COR-L47 (cell line): ENCODE results near the gene NTRK1.

Source experiments
- DNase-seq: peaks from one replicate; lab custom pipeline; 2025; lab: John Stamatoyannopoulos, UW

The NTRK1 gene

GRCh38 chr1:156860628-156861423 is at the start of gene NTRK1:
Gene NTRK1, plus strand, starts transcription at chr1:156860865. Its CDS starts 70 bp downstream, at chr1:156860935.
- DNase-seq = peak; percentile 59

DNA sequence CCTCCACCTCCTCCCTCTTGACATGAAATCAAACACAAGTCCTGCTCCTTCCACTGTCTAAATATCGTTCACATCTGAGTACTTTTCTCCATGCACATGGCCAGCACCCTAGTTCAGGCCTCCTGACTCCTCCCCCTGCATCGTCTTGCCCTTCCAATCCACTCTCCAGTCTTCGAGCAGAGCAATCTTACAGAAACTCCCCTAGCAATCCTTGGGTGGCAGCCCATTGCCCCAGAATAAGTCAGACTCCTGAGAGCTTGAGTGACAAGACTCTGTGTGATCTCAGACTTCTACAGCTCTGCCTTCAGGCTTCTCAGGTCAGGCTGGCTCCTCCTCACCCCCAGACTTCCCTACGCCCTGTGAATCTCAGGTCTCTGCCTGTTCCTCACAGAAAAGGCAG is 49.5 kb upstream of the NTRK1 start:
- DNase-seq = no peak

DNA sequence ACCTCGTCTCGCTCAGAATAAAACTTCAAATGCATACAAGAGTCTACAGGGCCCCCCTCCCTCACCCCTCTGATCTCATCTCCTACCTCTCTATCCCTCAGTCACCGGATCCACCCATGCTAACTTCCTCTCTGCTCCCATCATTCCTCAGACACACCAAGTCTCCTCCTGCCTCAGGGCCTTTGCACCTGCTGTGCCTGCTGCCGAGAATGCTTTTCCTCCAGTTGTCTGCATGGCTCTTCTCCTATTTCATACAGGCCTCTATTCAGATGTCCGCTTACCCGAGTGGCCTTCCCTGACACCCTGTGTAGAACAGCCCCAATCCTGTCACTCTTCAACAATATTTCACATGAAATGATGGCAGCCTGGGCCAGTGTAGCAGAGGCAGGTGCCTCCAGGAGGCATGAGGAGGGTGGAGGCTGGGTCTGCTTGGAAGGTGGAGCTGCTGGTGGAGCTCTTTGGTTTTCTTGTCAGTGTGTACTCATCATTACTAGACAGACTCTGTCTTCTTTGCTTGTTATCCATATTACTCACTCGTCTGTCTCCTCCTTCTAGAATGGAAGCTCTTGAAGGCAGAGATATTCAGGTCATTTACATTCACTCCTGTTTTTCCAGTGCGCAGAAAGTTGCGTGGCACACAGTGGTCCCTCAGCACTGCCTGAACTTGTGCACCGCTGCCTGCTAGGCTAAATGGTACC is 48.2 kb upstream of the NTRK1 start:
- DNase-seq = no peak

- DNase-seq = no peak
Observed at GRCh38 chr1:156813298-156813697, 47.4 kb upstream of the NTRK1 start.

GRCh38 chr1:156813750-156814570 is 46.7 kb upstream of the NTRK1 start:
- peak; percentile 30 for DNase-seq

DNA sequence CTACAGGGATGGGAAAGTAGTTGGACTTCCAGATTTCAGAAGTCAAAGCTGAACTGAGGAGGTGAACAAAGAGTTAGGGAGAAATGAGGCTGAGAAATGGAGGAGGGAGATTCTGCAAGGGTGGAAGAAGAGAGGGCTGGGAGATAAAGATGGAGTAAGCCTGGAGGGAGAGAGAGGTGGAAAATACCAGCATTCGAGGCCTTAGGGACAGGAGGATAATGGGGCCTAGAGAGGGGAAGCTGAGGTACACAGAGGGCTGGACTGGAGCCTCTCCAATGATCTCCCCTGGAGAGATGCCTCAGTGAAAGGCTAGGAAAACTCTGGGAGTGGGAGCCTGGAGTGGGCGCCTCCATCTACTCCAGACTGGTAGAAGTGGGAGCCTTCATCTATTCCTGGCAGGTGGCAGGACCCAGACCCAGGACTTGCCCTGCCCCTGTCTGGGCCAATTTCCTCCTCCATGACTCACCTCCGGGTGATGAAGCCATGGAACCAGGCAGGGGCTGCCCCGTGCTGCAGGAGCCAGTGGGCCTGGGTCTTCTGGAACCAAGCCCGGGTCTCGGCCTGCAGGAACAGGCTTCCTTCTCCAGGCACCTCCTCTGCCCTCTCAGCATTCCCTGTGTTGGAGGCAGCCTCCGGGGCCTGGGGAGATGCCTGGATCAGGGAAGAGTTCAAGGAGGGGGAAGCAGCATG is 45.9 kb upstream of the NTRK1 start:
- no peak for DNase-seq

- no peak for DNase-seq
Observed at GRCh38 chr1:156815307-156815826, 45.3 kb upstream of the NTRK1 start.

DNA sequence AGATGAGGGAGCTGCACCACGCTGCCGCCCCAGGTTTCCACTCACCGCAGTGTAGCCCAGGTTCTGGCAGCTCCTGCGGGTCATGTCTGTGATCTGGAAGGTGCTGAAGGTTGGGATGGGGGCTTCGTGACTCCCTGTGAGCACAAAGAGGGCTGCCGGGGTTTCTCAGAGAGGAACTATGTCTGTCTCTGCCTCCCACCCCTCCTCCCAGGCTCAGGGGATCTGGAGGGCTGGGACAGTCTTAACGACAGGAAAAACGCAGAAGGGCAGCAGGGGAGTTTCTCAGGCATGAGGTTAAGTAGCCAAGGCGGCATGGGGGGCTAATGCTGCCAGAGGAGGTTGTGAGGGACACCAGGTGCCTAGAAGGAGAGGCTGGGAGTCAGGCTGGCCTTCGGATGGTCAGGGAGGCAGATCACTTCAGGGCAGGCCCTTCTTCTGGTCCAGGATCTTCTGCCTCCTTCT is 44.7 kb upstream of the NTRK1 start:
- DNase-seq = no peak

DNA sequence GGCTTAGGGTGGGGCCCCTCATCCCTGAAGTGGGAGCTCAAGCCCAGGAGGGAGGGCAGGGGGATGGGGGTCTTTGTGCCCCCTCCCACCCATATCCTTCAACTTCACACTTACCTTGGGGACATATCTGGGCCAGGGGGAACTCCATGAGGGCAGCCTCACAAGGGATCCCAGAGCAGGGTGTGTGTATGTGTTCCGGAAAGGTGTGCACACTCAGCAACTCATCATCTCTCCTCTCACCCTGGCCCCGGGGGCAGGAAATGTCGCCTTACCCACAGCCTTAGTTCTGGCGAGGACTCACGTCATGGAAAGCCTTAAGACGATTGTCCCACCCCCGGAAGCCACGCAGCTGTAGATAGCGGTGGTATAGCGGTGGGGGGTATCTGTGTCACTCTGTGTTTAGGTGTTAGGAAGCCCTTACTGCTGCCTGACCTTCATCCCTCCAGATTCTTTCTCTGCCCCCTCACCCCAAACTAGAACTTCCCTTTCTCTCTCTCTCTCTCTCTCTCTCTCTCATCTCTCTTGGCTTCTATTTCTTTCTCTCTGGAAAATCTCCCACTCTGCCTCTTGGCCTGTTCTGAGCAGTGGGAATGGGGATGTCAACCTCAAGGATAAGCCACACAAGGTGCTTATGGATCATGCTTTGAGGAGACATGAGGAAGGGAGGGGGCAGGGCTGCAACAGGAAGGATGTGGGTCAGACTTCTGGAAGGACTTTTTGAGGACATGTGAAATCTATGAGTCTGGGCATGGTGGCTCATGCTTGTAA is 43.9 kb upstream of the NTRK1 start, which contains the start of gene SH2D2A:
Gene SH2D2A (minus strand): TSS at position 288 of the 768 bp plus-strand sequence. CDS start 140 bp downstream, at position 148.
- DNase-seq = no peak

DNA sequence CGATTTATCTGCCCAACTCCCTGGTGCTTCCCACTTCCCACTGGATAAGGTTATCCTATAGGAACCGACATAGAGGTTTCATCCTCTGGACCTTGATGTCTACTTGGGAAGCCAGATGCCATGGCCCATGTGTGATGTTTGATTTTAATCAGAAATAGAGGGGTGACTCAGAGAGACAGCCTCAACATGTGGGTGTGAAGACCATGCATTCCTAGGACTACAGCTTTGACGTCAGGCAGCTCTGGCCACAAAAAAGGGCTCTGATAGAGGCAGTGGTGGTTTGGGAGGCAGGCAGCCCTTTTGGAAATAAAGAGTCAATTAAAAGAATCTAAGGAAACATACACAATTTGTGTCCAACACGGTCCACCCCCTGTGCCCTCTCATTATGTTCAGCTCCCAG is 38.9 kb upstream of the NTRK1 start:
- no peak for DNase-seq

GRCh38 chr1:156822680-156823079 is 38.0 kb upstream of the NTRK1 start:
- no peak for DNase-seq

DNA sequence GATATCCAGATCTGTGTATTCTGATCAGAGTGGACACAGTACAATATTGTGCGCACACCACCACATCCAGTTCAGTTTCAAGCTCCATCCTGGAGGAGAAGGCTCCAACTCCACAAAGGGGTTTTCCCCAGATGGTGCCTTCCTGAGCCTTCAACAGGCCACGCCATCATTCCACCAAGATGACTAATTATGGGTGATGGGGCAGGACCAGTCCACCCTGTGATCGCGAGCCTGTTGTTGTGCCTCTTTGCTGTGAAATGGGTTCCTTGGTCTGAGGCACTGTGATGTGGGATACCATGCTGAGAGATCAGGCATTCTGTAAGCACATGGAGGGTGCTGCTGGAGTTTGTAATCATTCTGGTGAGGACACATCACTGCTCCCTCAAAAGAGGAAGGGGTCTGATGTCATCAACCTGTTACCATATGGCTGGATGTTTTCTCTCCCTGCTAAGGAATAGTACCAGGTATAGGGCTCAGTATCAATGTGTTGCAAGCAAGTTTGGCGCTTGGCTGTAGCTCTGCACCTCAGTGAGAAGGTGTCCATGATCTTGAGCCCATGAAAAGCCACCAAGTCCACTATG is 37.4 kb upstream of the NTRK1 start:
- DNase-seq = no peak

DNA sequence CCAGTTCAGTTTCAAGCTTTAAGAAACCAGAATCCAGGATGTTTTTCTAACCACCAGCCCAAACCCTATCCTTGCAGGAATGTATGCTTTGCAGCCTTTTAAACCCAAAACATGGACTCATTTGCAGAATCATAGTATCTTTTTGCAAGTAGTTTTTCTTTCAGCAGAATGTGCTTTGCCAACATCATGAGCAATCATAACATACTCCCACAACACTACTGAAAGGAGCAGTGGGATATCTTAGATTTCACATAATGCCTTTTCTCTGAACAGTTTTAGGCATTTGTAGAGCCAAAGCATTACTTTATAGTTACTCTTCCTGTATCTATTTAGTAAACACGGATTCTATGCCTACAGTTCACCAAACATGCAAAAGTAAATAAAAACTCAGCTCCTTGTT is 34.0 kb upstream of the NTRK1 start:
- no peak for DNase-seq

- no peak for DNase-seq
Observed at GRCh38 chr1:156828400-156829124, 32.1 kb upstream of the NTRK1 start.

DNA sequence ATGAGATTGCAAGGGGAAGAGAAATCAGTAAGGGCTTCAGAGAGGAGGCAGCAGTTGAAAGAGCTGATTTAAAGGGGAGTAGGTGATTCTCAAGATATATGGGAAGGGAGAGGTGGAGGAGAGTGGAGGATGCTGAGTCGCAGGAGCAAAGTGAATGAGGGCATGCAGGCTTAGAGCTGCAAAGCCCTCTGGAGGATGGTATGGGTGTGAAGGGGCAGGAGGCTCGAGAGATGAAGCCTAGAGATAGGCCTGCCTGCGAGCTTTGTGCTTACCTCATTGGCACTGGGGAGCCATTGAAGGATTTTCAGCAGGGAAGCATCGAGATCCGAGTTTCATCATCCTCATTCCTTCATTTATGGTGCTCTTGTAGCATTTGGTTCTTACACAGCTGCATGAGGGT is 28.2 kb upstream of the NTRK1 start:
- DNase-seq = no peak

GRCh38 chr1:156833603-156834002 is 27.1 kb upstream of the NTRK1 start:
- DNase-seq = no peak

DNA sequence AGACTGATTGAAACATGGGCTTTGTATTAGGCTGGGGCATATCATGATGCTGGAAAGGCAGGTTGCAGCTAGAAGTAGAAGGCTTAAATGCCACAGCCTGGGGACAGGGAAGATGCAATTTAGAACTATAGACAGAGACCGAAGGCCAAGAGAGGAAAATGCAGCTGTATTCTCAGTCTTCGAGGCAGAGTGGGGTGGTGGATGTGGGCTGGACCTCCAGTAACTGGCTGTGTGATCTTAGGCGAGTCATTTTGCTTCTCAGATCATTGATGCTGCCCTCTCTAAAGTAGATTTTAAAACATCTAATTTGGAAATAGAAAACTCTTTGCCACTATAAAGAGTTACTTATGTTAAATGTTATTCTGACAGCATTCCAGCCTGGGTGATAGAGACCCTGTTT is 26.3 kb upstream of the NTRK1 start:
- no peak for DNase-seq

GRCh38 chr1:156836041-156836654 is 24.5 kb upstream of the NTRK1 start:
- no peak for DNase-seq

DNA sequence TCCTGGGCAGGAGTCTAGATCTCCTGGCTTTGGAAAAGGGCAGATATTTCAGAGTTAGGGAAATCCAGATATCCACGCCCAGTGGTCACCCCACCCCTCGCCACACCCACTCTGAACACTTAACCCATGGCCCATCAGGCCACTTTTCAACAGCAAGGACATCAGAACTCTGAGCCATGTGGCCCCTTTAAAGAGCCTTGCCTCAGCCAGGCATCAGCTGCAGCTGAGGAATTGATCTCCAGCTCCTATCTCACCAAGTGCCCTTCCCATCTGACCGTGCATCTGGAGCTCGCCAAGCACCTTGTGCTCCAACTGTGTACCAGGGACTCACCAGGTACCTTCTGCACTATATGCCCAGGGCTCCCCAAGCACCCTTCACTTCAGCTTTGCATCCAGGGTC is 23.8 kb upstream of the NTRK1 start:
- DNase-seq = no peak
